ENCODE measurements around the gene TOX4. TPM values are rescaled to one million over a fixed set of nuclear protein-coding genes. Genes with fewer than 3 reads are reported as not detected.

TOX4 gene
- total and polyA plus RNA-seq, 2 of the 8 experiments (the other 6 are each of a cell fraction or from before 2014, with no cell fraction given), result 51.5 to 58.3 TPM

DNA sequence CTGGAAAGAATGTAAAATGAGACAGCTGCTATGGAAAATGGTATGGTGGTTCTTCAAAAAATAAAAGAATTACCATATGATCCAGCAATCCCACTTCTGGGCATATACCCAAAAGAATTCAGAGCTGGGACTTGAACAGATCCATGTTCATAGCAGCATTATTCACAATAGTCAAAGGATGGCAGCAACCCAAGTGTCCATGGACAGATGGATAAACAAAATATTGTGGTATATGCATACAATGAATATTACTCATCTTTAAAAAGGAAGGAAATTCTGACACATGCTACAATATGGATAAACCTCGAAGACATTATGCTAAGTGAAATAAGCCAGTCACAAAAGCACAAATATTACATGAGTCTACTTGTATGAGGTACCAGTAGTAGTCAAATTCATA, 9.4 kb upstream of the TOX4 start (continued):
- TF ChIP-seq CHD7 (IDR thresholded peaks at IDR 0.05; ENCODE audit: insufficient replicate concordance, low read length), result no peak
- TF ChIP-seq MAFK (IDR thresholded peaks at IDR 0.05; ENCODE audit: low read depth, low read length), result no peak
- no peak for TF ChIP-seq RXRA (IDR thresholded peaks at IDR 0.05; ENCODE audit: insufficient read depth, low read depth, low read length)
